SKM-1 treated with dmso at 0.1 percent for 144 hours (cell line): ENCODE data around the gene CRYBB3.
A peak's percentile ranks its signal among the peaks of the same experiment; 100 is the strongest.

ENCODE experiments used
- DNase-seq: peaks from one replicate; lab custom pipeline; 2025; ENCODE audit not compliant: unreplicated experiment; lab: John Stamatoyannopoulos, UW

The CRYBB3 gene

DNA sequence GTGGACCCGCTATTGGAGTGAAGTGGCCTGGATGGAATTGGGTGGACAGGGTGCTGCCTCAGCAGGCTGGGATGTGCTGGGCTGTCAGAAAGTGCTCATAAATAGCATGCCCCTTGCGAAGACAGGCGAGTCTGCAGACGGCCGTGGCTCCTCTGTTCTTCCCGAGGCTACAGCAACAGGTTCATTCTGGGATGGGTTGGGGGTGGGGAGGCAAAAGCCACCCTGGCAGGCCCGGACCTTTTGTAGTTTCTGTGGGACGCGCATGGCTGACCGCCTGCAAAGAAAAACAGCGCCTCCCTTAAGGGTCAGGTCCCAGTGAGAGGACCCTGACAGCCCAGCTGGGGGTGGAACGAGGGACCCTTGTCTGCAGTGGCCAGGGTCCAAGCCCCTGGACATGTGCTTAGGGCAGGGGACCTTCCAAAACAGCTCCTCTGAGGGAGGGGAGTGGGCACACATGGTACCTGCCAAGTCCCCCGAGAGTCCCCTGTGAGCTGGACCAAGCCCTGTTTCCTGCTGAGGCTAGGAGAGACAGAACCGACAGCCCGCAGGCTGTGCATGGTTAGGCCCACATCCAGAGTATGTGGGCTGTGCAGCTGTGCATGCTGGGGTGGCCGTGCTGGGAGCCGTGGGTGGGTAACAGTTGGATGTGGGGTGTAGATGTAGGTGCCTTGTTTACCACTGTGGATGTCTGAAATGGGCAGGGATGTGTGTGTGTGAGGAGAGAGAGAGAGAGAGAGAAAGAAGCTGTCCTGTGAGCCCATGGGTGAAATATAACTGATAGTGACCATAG, at the start of gene CRYBB3:
Gene CRYBB3 (plus strand): TSS at position 128 of the 790 bp plus-strand sequence. CDS start 1,539 bp downstream, outside the sequence.
- no peak for DNase-seq

- peak; percentile 2 for DNase-seq
Observed at GRCh38 chr22:25153961-25154666, 45.5 kb upstream of the CRYBB3 start.

- no peak for DNase-seq
Observed at GRCh38 chr22:25154667-25154999, 45.0 kb upstream of the CRYBB3 start.

GRCh38 chr22:25156736-25157135, 42.9 kb upstream of the CRYBB3 start:
- DNase-seq = no peak

DNA sequence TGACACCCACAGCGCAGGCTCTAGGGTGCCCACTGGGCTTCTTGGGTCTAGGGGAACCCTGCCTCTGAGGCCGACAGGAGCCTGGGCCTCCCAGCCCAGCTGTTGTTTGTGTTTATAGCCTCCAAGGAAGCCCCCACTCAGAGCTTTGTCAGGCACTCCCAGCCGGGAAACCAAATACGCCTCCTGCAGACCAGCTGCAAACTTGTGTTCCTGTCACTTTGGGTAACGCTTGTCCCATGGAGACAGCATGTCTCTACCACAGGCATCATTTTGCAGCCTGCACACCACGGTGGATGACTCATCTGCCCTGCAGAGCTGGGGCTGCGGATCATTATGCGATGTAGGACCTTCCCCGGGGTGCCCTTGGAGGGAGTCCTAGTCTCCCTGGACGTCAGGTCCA, 40.6 kb upstream of the CRYBB3 start:
- no peak for DNase-seq

DNA sequence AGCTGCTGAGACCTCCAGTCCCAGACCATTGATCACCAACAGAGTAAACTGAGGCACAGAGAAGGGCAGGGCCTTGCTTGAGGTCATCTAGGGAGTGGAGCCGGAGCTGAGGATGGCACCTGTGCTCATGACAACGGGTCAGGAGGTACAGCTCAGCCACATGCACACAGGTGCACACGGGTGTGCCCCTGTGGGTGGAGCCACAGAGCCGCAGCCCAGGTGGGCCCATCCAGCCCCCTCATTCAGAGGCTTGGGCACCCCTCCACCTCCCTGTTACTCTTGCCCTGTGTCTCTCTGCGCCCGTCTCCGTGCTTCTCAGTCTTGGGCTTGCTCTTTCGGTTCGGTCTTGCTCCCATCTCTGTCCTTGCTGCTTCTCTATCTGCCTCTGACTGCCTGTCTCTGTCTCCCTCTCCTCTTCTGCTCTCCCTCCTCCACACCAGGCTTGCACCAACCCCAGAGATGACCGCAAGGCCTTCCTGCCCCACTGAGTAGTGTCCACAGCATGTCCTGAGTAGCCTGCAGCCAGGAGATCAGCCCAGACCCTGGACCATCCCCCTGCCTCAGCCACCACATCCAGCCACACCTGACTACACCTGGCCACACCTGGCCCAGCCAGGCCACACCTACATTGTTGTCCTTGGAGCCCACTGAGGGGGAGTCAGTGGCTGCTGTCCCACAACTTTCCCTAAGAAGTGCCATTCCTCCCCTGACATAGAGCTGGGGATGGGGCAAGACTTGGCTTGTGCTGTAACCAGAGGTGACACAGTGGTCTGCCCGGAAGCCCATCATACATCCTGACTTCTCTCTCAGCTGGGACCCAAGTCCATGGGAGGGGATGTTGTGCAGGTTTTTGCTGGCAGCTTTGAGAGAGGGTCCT, 39.3 kb upstream of the CRYBB3 start:
- DNase-seq = no peak

DNA sequence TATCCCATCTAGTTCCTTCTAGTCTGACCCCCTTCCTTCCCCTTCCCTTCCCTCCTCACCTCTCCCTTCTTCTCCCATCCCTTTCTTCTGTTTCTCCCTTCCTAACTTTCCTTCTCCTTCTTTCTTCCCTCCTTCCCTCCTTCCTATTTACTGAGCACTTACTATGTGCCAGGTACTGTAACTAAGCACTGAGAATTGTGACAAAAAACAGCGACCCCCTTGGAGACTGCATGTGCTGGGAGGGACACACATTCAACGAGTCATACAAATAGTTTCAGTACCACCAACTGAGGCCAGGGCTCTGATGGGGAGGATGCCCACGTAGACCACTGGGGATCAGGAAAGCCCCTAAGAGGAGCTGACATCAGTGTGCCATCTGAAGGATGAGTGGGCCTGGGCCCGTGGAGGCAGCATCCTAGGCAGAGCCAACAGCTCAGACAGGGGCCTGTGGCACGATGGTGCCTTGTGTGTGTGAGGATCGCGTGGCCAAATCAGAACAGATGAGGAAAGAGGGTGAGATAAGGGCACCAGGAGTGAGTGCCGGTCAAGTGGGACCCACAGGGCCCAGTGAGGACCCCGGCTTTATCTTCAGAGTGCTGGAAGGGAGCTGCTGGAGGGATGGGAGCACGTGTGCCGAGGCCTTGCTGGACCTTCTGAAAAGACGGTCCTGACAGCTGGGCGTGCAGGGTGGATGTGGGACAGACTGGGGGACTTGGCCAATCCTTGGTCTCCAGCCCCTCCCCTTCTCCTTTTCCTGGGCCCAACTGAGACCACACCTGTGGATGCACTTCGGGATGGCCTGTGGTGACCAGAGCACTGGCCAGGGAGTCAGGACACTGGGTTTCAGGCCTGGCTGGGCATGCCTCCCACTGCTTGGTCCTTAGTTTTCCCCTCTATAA, 38.4 kb upstream of the CRYBB3 start:
- no peak for DNase-seq

GRCh38 chr22:25161916-25162530, 37.6 kb upstream of the CRYBB3 start:
- no peak for DNase-seq

DNA sequence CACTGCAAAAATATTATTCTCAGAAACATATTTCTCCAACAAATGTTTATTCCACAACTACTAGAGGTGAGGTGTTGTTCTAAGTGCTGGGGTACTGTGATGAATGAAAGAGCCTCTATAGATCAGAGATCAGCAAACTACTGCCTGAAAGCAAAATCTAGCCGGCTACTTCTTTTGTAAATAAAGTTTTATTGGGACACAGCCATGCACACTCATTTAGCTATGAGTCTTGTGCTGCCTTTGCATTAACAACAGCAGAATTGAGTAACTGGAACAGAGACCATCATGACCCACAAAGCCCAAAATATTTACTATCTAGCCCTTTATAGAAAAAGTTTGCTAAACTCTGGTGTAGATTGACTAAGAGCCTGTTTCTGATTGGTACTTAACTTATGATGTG, 37.1 kb upstream of the CRYBB3 start:
- DNase-seq = no peak

DNA sequence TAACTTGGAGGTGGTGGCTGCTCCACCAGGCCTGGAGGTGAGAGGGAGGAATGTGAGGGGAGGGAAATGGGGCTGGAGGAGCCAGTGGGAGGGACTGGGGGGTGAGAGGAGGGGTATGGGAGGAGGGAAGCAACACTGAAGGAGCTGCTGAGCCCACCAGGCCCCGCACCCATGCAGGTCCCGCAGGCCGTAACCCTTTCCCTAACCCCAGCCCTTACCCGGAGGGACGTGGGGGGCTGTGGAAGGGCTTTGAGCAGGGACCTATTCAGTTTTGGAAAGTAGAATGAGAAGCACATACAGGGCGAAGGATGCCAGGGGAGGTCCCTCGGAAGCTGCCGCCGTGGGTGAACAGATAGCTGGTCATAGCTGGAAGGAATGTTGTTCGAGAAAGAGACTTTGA, 33.9 kb upstream of the CRYBB3 start:
- no peak for DNase-seq

GRCh38 chr22:25166266-25167040, 33.2 kb upstream of the CRYBB3 start:
- DNase-seq = no peak

GRCh38 chr22:25167082-25167481, 32.6 kb upstream of the CRYBB3 start:
- no peak for DNase-seq

- DNase-seq = no peak
Observed at GRCh38 chr22:25167834-25168601, 31.6 kb upstream of the CRYBB3 start.

GRCh38 chr22:25169278-25170031, 30.2 kb upstream of the CRYBB3 start:
- no peak for DNase-seq

DNA sequence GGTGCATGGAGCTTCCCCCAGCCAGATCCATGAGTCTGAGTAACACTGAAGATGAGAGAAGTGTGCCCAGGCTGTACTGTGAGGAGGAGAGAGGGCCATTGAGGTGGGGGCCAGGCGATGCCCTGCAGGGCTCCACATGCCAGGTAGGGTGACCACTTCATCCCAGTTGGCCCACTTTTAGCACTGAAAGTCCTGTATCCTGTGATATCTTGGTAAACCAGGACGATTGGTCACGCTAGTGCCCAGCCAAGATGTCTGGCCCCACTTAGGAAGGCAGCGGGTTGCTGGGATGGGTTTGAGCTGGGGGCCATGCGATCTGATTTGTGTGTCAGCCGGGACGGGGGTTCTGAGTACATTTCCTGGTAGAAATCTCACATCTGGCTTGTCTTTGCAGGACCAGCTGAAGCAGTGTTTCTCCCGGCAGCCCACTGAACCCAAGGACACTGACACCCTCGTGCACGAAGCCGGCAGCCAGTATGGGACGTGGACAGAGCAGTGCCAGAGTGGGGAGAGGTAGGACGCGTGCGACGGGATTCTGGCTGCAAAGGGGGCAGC, 29.2 kb upstream of the CRYBB3 start:
- no peak for DNase-seq

DNA sequence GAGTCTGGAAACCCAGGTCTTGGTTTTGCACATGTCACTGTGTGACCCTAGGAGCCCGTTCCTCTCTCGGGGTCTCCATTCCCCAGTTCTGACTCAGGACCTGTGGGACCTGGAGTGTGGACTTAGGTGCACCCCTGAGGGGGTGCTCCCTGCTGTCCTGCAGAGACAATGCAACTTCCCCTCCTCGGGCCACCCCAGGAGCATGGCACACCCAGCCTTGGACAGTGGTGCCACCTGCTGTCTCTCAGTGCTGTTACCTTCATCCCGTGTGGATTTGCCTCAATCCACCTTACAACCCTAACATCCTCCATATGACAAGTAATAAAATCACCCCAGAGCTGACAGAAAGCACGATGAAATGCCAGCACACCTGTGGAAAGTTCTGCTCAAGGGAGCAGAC, 27.5 kb upstream of the CRYBB3 start:
- DNase-seq = no peak

DNA sequence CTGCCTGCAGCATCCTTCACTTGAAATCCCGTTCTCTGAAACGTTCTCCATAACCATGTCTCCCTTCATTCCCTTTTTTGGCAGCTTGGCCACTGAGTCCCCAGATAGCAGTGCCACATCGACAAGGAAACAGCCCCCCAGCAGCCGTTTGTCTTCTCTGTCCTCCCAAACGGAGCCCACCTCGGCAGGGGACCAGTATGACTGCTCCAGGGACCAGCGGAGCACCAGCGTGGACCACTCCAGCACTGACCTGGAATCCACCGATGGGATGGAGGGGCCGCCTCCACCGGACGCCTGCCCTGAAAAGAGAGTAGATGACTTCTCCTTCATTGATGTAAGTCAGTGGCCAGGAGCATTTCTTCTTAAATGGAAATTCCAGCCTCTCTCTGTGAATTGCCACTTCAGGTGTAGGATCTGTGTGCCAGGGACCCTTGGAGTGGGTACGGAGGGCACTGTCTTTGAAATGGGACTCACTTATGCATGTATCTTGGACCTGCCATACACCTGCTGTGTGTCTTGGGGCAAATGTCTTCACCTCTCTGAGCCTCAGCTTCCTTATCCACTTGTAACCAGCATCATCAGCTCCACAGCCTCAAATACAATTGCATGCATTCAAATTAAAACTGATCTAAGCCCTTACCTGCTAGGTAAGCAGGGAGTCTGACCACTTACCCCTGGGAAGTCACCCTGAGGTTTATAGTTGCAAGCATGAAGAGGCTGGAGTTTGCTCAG, 25.3 kb upstream of the CRYBB3 start:
- no peak for DNase-seq
